GM23338 (cell line): ENCODE data around the gene MOSMO. TPM values are rescaled to one million over a fixed set of nuclear protein-coding genes. Genes with fewer than 3 reads are reported as not detected.

Experiments used
- ATAC-seq: fragments of 200-7000 bp; cut with Tn5 transposase; 3 replicates; pipeline ENCODE4 v1.9.1; 2020
- DNase-seq: peaks from one replicate; pipeline ENCODE4 v3.0.0-alpha.2; 2015; ENCODE audit warnings: low spot score
- H2AFZ ChIP-seq: fragments of 200-600 bp; sonication (generic); 2 replicates; pipeline ENCODE4 v1.8.0; 2016; ENCODE audit warnings: antibody characterized with exemption, mild to moderate bottlenecking, moderate library complexity
- H3F3A ChIP-seq: fragments of 200-600 bp; sonication (generic); replicated peaks from 2 replicates; pipeline ENCODE4 v1.8.0; 2017; ENCODE audit warnings: antibody characterized with exemption, mixed run types, low read depth
- H3K27ac ChIP-seq: fragments of 200-600 bp; sonication (generic); 2 replicates; pipeline ENCODE4 v1.6.1; 2016; ENCODE audit warnings: low read depth
- H3K27me3 ChIP-seq: fragments of 200-600 bp; sonication (generic); 2 replicates; pipeline ENCODE4 v1.8.0; 2016; ENCODE audit warnings: mild to moderate bottlenecking, mixed run types, moderate library complexity; ENCODE audit not compliant: insufficient read depth
- H3K36me3 ChIP-seq: fragments of 200-600 bp; sonication (generic); 2 replicates; pipeline ENCODE4 v1.8.0; 2016; ENCODE audit warnings: mild to moderate bottlenecking; ENCODE audit not compliant: insufficient read depth
- H3K4me1 ChIP-seq: fragments of 200-600 bp; sonication (generic); 2 replicates; pipeline ENCODE4 v1.8.0; 2016; ENCODE audit warnings: mild to moderate bottlenecking, moderate library complexity; ENCODE audit not compliant: insufficient read depth
- H3K4me2 ChIP-seq: fragments of 200-600 bp; sonication (generic); 2 replicates; pipeline ENCODE4 v1.7.1; 2017; ENCODE audit warnings: mixed run types
- H3K4me3 ChIP-seq: fragments of 200-600 bp; sonication (generic); 2 replicates; pipeline ENCODE4 v1.6.1; 2016; ENCODE audit warnings: mixed run types
- H3K79me2 ChIP-seq: fragments of 200-600 bp; sonication (generic); replicated peaks from 2 replicates; pipeline ENCODE4 v1.8.0; 2017; ENCODE audit warnings: mild to moderate bottlenecking; ENCODE audit not compliant: insufficient read depth
- H3K9me2 ChIP-seq: fragments of 200-600 bp; sonication (generic); 2 replicates; pipeline ENCODE4 v1.8.0; 2017; ENCODE audit not compliant: insufficient read depth
- H4K20me1 ChIP-seq: fragments of 200-600 bp; sonication (generic); replicated peaks from 2 replicates; pipeline ENCODE4 v1.8.0; 2017; ENCODE audit warnings: mild to moderate bottlenecking; ENCODE audit not compliant: insufficient read depth
- H3K27ac Mint-ChIP-seq: 2 replicates; pipeline ENCODE4 v1.8.0; 2020; ENCODE audit warnings: inconsistent platforms, mild to moderate bottlenecking, moderate library complexity, mixed read lengths
- H3K27me3 Mint-ChIP-seq: 3 replicates; pipeline ENCODE4 v1.8.0; 2022; ENCODE audit warnings: low read depth, mild to moderate bottlenecking, moderate library complexity, mixed read lengths, inconsistent platforms; ENCODE audit not compliant: insufficient read depth, poor library complexity
- H3K36me3 Mint-ChIP-seq: 3 replicates; pipeline ENCODE4 v1.8.0; 2021; ENCODE audit warnings: low read depth, mild to moderate bottlenecking, inconsistent platforms, moderate library complexity, mixed read lengths
- H3K4me1 Mint-ChIP-seq: 3 replicates; pipeline ENCODE4 v1.8.0; 2020; ENCODE audit warnings: mild to moderate bottlenecking, inconsistent platforms, mixed read lengths
- H3K4me3 Mint-ChIP-seq: 3 replicates; pipeline ENCODE4 v1.8.0; 2021; ENCODE audit warnings: moderate library complexity, mild to moderate bottlenecking, inconsistent platforms, mixed read lengths
- H3K9me3 Mint-ChIP-seq: 3 replicates; pipeline ENCODE4 v1.8.0; 2020; ENCODE audit warnings: moderate library complexity, mild to moderate bottlenecking, inconsistent platforms, mixed read lengths
- CREB1 ChIP-seq: fragments of 250-450 bp; sonication (Bioruptor Pico); IDR thresholded peaks from 2 replicates; pipeline ENCODE4 v1.5.0; 2020; ENCODE audit warnings: low read depth, mild to moderate bottlenecking, moderate library complexity
- CTCF ChIP-seq, 2 experiments: fragments of 200-600 bp in 1 of 2; sonication (generic) in 1 of 2; conservative IDR thresholded peaks; 2 replicates each; pipeline versions ENCODE4 v1.5.1 to v1.6.1; 2016 to 2017; ENCODE audit warnings: antibody characterized with exemption in 2 of 2, low read depth in 2 of 2, mild to moderate bottlenecking in 2 of 2, moderate library complexity in 1 of 2
- ETS1 ChIP-seq: IDR thresholded peaks from 2 replicates; pipeline ENCODE4 v1.6.1; 2016; ENCODE audit warnings: antibody characterized with exemption
- EZH2 ChIP-seq: fragments of 200-600 bp; sonication (generic); IDR thresholded peaks from one replicate; pipeline ENCODE4 v1.8.0; 2017; ENCODE audit warnings: antibody characterized with exemption, mild to moderate bottlenecking, low read depth; ENCODE audit not compliant: unreplicated experiment
- EZH2phosphoT487 ChIP-seq: fragments of 200-600 bp; sonication (generic); IDR thresholded peaks from one replicate; pipeline ENCODE4 v1.8.1; 2018; ENCODE audit warnings: antibody characterized with exemption; ENCODE audit not compliant: unreplicated experiment
- JUNB ChIP-seq: IDR thresholded peaks from one replicate; pipeline ENCODE4 v1.6.1; 2016; ENCODE audit warnings: antibody characterized with exemption; ENCODE audit not compliant: unreplicated experiment
- NANOG ChIP-seq: IDR thresholded peaks from 2 replicates; pipeline ENCODE4 v1.6.1; 2016; ENCODE audit warnings: antibody characterized with exemption, borderline replicate concordance
- POLR2AphosphoS5 ChIP-seq: IDR thresholded peaks from 2 replicates; pipeline ENCODE4 v1.6.1; 2016; ENCODE audit warnings: antibody characterized with exemption, low read depth
- REST ChIP-seq: IDR thresholded peaks from one replicate; pipeline ENCODE4 v1.6.1; 2018; ENCODE audit warnings: antibody characterized with exemption; ENCODE audit not compliant: unreplicated experiment
- STAT1 ChIP-seq: IDR thresholded peaks from one replicate; pipeline ENCODE4 v1.6.1; 2016; ENCODE audit warnings: antibody characterized with exemption; ENCODE audit not compliant: unreplicated experiment
- ZNF114 ChIP-seq: fragments of 250-450 bp; sonication (Bioruptor Pico); IDR thresholded peaks from 2 replicates; pipeline ENCODE4 v1.5.0; 2020; ENCODE audit warnings: mild to moderate bottlenecking, moderate library complexity
- ZNF331 ChIP-seq: fragments of 250-450 bp; sonication (Bioruptor Pico); IDR thresholded peaks from 2 replicates; pipeline ENCODE4 v1.5.0; 2020; ENCODE audit warnings: low read depth, mild to moderate bottlenecking, moderate library complexity
- ZNF462 ChIP-seq: fragments of 250-450 bp; sonication (Bioruptor Pico); IDR thresholded peaks from 2 replicates; pipeline ENCODE4 v1.5.0; 2020; ENCODE audit warnings: mild to moderate bottlenecking, moderate library complexity
- polyA plus RNA-seq: library from polyadenylated mRNA; unstranded; fragments of >200 nt; fragmentation: Nextera tagmentation; extraction: Ambion mirVana; gene quantifications from 2 replicates; pipeline ENCODE4 v1.2.1, GENCODE V29; 2016
- total RNA-seq: library from RNA; depleted of rRNA; stranded (reverse); fragments of >200 nt; shearing (Covaris generic); gene quantifications from 2 replicates; pipeline ENCODE4 v1.2.3, GENCODE V29; 2014

The MOSMO gene
- total and polyA plus RNA-seq, 2 experiments from 2014 or later = 8.7 to 19.2 TPM

GRCh38 chr16:21984062-21984461, 23.8 kb upstream of the MOSMO start:
- H4K20me1 ChIP-seq = 0 out of 2 replicates have a peak, but pooled peaks cover 9% of the 10 kb centered on the region
- H3K27ac ChIP-seq = no peak overlapping the region
- H3K9me2 ChIP-seq = no peaks in the 10 kb centered on the region
- no peaks in the 10 kb centered on the region for H3K79me2 ChIP-seq
- ATAC-seq (no peak), DNase-seq (no peak)
- no peak overlapping the region for H2AFZ ChIP-seq
- no peak overlapping the region for H3K27ac Mint-ChIP-seq
- no peaks in the 10 kb centered on the region for H3K9me3 Mint-ChIP-seq
- no peak overlapping the region for H3K4me2 ChIP-seq
- H3K36me3 Mint-ChIP-seq = peaks cover 50% of the 10 kb centered on the region
- H3K27me3 Mint-ChIP-seq = peaks cover 1% of the 10 kb centered on the region
- no peaks in the 10 kb centered on the region for H3F3A ChIP-seq
- H3K27me3 ChIP-seq = no peaks in the 10 kb centered on the region
- TF ChIP-seq ZNF331 (CRISPR knock-in tag) = no peak
- no peak for TF ChIP-seq CREB1 (CRISPR knock-in tag)
- no peak for TF ChIP-seq ZNF114 (CRISPR knock-in tag)
- TF ChIP-seq NANOG = no peak
- no peak for TF ChIP-seq JUNB
- TF ChIP-seq POLR2AphosphoS5 = no peak
- no peak for TF ChIP-seq CTCF (conservative IDR thresholded peaks at IDR 0.05; ENCODE audit: low read depth in 2 of 2)
- no peak for TF ChIP-seq REST
- TF ChIP-seq ZNF462 (CRISPR knock-in tag) = no peak
- no peak for TF ChIP-seq STAT1
- no peak for TF ChIP-seq EZH2
- no peak for TF ChIP-seq EZH2phosphoT487
- no peak for TF ChIP-seq ETS1
- H3K4me1 ChIP-seq = peaks cover 4% of the 10 kb centered on the region; the same call in 1 of the 2 replicates
- peaks cover 42% of the 10 kb centered on the region for H3K36me3 ChIP-seq
- H3K4me1 Mint-ChIP-seq = peaks cover 7% of the 10 kb centered on the region; the same call in 2 of the 3 replicates
- no peak overlapping the region for H3K4me3 ChIP-seq
- H3K4me3 Mint-ChIP-seq = no peak overlapping the region
